Tibial nerve (tissue), 4 donors: ENCODE data around the gene BTG2.
A peak's percentile ranks its signal among the peaks of the same experiment; 100 is the strongest.

Experiments
- CTCF ChIP-seq, 5 experiments: fragments of 200-600 bp in 3 of 5; fragments of 450-650 bp in 2 of 5; sonication (generic) in 3 of 5; IDR thresholded peaks; one replicate each; pipeline ENCODE4 v1.5.1; 2016 to 2019; ENCODE audit warnings: antibody characterized with exemption in 5 of 5, mild to moderate bottlenecking in 3 of 5, moderate library complexity in 2 of 5
- EP300 ChIP-seq, 2 donors: sonication (generic); formaldehyde crosslinking; IDR thresholded peaks; one replicate each; pipeline ENCODE4 v1.6.1; 2017; ENCODE audit warnings: antibody characterized with exemption in 2 of 2, mild to moderate bottlenecking in 1 of 2

DNA sequence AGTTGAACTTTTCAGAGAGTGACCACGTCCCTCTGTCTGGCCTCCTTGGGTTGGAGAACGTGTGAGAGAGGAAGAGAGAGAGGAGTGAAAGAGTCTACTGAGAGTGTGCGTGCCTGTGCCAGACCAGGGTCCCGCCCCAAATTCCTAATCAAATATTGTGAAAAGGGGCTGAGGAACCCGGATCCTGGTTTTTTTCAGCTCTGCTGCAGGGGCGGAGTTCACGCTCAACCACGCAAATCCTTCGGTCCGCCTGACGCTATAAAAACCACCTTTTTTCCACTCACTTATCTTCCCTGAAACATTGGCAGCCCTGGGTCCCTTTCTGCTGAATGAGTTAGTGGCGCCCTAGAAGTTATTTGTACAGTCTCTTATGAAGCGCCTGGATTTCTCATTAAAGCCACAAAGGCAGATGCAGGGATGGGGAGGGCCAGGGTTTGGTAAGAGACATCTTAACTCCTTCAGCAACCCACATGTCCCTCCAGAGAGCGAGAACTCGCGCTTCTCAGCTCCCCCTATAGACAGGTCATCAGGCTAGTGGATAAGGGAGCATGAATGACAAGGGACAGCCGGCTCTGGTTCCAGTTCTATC lies 45.8 kb downstream of the BTG2 start, which contains the start of gene FMOD:
- TF ChIP-seq CTCF (IDR thresholded peaks at IDR 0.05) (no peak), EP300 (IDR thresholded peaks at IDR 0.05) (peak in 1 of 2 donors; percentile 78)
